Measurements from ENCODE around the gene RPH3AL. TPM values are rescaled to one million over a fixed set of nuclear protein-coding genes. Genes with fewer than 3 reads are reported as not detected.

RPH3AL gene
- total RNA-seq, 1 donor from 2014 or later = 0.78 TPM

DNA sequence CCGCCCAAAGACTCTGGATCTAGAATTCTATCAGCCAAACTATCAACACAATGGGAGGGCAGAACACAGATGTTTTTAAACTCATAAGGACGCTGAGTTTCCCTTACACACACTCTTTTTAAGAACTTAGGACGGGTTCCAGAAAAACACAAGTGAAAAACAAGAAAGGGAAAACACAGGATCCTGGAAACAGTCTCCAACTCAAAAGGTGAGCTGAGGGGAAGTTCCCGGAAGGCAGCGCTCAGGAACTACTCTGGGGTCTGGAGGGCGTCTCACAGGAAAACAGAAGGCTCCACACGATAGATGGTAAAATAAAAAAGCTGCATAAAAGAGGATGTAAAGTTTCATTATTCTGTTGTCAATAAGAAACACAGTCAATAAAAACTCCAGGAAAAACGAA lies 91.0 kb downstream of the RPH3AL start:
- Mint-ChIP-seq H3K27ac (ENCODE audit: unreplicated experiment) (no peak overlapping the region), H3K36me3 (ENCODE audit: unreplicated experiment) (no peaks in the 10 kb centered on the region), H3K4me1 (ENCODE audit: unreplicated experiment) (no peaks in the 10 kb centered on the region), H3K4me3 (ENCODE audit: unreplicated experiment) (no peak overlapping the region), H3K9me3 (ENCODE audit: unreplicated experiment) (peaks cover 5% of the 10 kb centered on the region), H3K27me3 (ENCODE audit: unreplicated experiment) (peaks cover 3% of the 10 kb centered on the region)
- TF ChIP-seq, protein P1, sequence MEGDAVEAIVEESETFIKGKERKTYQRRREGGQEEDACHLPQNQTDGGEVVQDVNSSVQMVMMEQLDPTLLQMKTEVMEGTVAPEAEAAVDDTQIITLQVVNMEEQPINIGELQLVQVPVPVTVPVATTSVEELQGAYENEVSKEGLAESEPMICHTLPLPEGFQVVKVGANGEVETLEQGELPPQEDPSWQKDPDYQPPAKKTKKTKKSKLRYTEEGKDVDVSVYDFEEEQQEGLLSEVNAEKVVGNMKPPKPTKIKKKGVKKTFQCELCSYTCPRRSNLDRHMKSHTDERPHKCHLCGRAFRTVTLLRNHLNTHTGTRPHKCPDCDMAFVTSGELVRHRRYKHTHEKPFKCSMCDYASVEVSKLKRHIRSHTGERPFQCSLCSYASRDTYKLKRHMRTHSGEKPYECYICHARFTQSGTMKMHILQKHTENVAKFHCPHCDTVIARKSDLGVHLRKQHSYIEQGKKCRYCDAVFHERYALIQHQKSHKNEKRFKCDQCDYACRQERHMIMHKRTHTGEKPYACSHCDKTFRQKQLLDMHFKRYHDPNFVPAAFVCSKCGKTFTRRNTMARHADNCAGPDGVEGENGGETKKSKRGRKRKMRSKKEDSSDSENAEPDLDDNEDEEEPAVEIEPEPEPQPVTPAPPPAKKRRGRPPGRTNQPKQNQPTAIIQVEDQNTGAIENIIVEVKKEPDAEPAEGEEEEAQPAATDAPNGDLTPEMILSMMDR (IDR thresholded peaks at IDR 0.05) = no peak
- DNase-seq (ENCODE audit: extremely low spot score, unreplicated experiment) = no peak

DNA sequence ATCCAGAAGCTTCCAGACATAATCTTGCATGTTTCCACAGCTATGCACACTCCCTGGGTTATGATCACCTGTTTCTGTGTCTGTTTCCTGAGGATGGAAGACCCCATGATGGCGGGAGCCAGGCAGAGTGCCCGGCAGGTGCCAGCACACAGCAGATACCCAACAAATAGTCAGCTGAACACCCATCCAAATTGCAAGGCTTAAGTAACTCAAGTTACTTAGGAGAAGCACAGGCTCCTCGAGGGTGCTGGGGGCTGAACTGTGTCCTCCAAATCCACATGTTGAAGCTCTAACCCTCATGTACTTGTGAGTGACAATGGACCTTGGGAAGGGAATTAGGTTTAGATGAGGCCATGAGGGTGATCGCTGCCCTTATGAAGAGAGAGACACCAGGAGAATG lies 91.7 kb downstream of the RPH3AL start:
- no peak overlapping the region for H3K4me3 Mint-ChIP-seq (ENCODE audit: unreplicated experiment)
- H3K27me3 Mint-ChIP-seq (ENCODE audit: unreplicated experiment) = peaks cover 3% of the 10 kb centered on the region
- no peaks in the 10 kb centered on the region for H3K36me3 Mint-ChIP-seq (ENCODE audit: unreplicated experiment)
- H3K9me3 Mint-ChIP-seq (ENCODE audit: unreplicated experiment) = peaks cover 5% of the 10 kb centered on the region
- H3K27ac Mint-ChIP-seq (ENCODE audit: unreplicated experiment) = no peak overlapping the region
- no peak for DNase-seq (ENCODE audit: extremely low spot score, unreplicated experiment)
- no peaks in the 10 kb centered on the region for H3K4me1 Mint-ChIP-seq (ENCODE audit: unreplicated experiment)
- TF ChIP-seq, protein P1 (IDR thresholded peaks at IDR 0.05) = no peak

DNA sequence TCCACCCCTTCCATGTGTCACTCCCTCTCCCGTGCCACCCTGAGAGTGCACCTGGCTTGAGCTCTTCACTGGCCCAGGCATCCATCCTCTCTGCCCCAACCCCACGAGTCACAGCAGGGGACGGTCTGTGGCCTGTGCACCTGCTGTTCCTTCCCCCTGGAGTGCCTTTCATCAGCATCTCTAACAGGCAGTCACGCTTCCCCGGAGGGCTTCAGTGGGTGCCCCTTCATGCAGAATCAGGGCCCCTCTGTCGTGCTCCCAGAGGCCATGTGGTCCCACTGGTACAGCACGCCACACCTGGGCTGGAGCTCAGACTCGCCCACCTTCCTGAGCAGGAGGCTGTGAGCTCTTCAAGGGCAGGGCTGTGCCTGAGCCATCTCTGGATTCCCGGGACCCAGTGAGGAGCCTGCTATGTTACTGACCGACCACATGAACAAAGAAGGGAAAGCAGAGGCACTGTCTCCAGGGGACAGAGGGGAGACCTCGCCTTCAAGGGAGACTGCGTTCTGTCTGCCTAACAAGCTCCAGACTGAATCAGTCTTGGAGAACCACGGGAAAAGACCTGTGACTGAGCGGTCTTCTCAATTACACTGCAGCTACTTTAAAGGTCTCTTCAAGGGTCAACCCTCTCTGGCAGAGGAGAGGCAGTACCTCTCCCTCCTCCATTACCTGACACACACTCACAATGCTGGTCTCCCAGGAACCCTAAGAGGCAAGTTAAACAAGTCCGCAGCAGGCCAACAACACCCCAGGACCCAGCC lies 92.4 kb downstream of the RPH3AL start:
- Mint-ChIP-seq H3K9me3 (ENCODE audit: unreplicated experiment) (peaks cover 5% of the 10 kb centered on the region), H3K27me3 (ENCODE audit: unreplicated experiment) (no peaks in the 10 kb centered on the region), H3K4me3 (ENCODE audit: unreplicated experiment) (no peak overlapping the region), H3K36me3 (ENCODE audit: unreplicated experiment) (no peaks in the 10 kb centered on the region), H3K27ac (ENCODE audit: unreplicated experiment) (no peak overlapping the region), H3K4me1 (ENCODE audit: unreplicated experiment) (no peaks in the 10 kb centered on the region)
- TF ChIP-seq, protein P1 (IDR thresholded peaks at IDR 0.05) = no peak
- DNase-seq (ENCODE audit: extremely low spot score, unreplicated experiment) = peak; percentile 79

DNA sequence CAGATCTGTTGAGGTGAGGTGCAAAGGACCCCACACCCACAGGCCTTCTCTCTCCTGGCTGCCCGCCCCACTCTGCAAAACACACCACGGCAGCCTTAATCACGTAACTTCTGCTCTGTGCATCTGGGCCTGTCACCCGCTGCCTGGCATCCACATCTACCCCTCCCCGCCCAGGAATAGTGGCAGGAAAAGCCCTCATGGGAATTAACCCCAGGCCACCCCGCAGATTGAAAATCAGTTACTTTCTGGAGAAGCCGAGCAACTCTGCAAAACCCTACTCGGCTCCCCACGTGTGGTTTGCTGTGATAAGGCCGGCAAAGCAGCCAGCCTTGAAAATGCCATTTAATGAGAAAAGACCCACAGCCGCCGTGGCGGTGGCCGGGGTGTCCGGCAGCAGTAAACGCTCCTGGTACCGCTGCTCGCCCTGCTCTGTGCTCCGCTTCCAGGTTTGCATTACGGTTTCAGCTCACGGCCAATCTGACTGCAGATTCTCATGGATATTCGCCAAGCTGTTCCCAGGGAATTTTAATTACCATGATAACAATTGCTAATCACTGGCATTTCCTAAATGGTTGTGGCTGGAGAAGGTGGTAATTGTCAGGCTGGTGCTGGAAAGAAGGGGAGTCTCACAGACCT lies 93.1 kb downstream of the RPH3AL start:
- Mint-ChIP-seq H3K4me1 (ENCODE audit: unreplicated experiment) (no peaks in the 10 kb centered on the region), H3K27ac (ENCODE audit: unreplicated experiment) (no peak overlapping the region), H3K36me3 (ENCODE audit: unreplicated experiment) (no peaks in the 10 kb centered on the region), H3K9me3 (ENCODE audit: unreplicated experiment) (peaks cover 5% of the 10 kb centered on the region), H3K4me3 (ENCODE audit: unreplicated experiment) (no peak overlapping the region), H3K27me3 (ENCODE audit: unreplicated experiment) (no peaks in the 10 kb centered on the region)
- TF ChIP-seq, protein P1 (IDR thresholded peaks at IDR 0.05) = no peak
- DNase-seq (ENCODE audit: extremely low spot score, unreplicated experiment) = peak; percentile 65

DNA sequence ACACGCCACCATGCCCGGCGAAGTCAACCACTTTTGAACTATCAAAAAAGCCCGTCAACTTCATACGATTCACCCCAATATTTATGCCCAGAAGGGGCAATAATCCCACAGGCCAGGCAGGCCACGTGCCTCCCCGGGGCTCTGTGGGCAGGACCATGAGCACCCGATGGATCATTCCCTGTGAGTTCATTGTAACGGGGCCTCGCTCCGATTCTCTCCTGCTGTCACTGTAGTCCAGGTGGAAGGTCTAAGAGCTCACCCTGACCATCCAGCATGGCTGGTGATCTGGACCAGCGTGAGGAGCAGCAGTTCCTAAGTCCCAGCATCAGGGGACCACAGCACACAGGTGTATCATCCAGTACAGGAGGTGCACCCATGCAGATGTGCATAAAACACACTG lies 93.7 kb downstream of the RPH3AL start:
- Mint-ChIP-seq H3K9me3 (ENCODE audit: unreplicated experiment) (peaks cover 5% of the 10 kb centered on the region), H3K27me3 (ENCODE audit: unreplicated experiment) (no peaks in the 10 kb centered on the region), H3K27ac (ENCODE audit: unreplicated experiment) (no peak overlapping the region), H3K4me3 (ENCODE audit: unreplicated experiment) (no peak overlapping the region), H3K4me1 (ENCODE audit: unreplicated experiment) (no peaks in the 10 kb centered on the region), H3K36me3 (ENCODE audit: unreplicated experiment) (no peaks in the 10 kb centered on the region)
- DNase-seq (ENCODE audit: extremely low spot score, unreplicated experiment) = peak; percentile 60
- TF ChIP-seq, protein P1 (IDR thresholded peaks at IDR 0.05) = no peak

Data from osteocyte (in vitro differentiated cells).